CD4-positive, alpha-beta T cell treated with Interleukin-2 at 100 ng/mL for 4 hours (primary cell): ENCODE results near the gene PPIE.
"Not testable (repeated sequence)": the region's sequence is repeated elsewhere in the genome, so short reads cannot be mapped to it uniquely, and the experiment has no call there.

Source experiments
- DNase-seq: peaks from one replicate; pipeline ENCODE4 v3.0.0-alpha.2; 2020; ENCODE audit warnings: low spot score

PPIE gene

DNA sequence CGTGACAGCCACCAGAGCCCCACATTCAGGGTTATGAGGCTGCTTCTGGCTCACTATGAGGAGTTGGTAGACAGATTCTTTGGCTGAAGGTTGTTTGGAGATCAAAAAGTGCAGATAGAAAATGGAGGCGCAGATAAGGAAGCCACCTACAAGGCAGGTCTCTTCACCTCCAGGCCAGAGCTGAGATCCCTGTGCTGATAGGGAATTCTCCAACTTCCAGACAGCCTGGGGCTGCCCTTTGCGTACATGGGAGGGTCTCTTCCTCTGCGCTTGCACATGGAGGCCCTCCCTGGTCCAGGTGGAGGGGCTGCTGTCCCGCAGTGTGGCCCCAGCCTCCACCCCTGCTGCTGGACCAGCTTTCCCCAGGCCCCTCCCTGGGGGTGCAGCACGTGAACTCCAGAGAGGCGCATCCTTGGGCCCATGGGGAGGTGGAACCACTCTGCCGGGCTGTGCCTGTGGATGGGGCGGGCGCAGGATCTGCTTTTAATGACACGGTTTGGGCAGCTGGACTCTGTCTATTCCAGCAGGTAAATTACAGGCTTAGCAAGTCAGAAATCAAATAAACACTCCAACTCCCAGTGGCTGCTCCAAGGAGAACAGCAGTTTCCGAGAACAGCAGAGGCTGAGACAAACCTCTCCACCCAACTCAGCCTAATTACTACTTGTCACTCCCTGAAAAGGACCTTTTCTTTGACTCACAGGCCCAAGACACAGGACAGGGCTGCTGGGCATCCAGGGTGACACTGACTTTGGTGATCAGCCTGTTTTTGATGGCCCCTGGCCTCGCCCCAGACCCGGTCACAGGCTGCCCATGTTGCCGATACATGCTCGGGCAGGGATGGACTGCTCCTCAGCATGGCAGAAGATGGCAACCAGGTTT lies 20.1 kb downstream of the PPIE start:
- DNase-seq = no peak

DNA sequence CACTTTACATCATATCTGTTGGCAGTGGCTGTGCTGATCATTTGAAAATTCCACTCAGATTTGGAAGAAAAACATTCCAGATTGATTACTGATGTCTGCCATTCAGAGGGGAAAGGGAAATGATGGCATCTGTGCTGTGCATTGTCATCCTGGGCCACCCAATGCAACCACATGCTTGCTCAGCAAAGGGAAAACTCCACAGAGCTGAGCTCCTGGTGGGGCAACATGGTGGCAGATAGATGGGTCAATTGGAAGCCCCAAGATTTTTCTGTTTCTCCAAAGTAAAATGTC lies 20.7 kb downstream of the PPIE start:
- no peak for DNase-seq

DNA sequence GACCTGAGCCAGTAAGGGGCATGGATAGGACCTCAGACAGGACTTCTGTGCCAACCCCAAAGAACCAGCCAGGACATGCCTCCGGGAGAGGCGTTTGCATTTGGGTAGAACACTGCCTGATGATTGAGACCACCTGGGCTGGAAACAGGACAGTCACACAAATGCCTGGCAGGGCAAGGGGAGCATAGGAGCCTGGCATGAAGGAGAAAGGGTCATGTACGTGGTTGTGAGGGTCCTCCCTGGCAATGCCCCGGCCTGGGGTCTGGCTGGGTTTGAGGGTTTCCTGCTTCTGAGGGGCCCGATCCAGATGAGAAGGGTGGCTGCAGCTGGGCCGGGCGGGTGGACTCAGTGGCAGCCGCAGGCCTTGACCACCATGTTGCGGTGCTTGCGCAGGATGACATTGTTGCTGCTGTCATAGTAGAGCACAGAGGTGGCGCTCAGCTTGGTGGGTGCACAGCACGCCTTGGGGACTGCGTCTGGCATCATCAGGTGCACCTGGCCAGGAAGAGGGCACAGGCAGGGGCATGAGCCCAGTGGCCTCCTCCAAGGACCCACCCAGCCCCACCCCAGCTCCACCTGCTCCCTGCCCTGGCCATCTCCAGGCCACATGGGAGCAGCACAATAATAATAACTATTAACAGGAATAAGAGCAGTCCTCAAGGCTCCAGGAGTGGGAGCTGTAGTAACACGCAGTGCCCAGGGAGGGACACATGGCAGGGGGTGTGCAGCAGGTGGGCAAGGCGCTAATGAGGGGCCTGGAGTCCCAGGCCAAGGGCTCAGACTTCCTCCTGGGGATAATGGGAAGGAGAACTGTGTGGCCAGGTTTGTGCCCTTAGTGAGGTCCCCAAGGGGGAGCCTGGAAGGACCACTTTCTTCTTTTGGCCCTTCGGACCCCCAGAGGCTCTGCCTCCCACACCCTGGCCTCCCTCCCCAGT lies 21.7 kb downstream of the PPIE start:
- DNase-seq = no peak

DNA sequence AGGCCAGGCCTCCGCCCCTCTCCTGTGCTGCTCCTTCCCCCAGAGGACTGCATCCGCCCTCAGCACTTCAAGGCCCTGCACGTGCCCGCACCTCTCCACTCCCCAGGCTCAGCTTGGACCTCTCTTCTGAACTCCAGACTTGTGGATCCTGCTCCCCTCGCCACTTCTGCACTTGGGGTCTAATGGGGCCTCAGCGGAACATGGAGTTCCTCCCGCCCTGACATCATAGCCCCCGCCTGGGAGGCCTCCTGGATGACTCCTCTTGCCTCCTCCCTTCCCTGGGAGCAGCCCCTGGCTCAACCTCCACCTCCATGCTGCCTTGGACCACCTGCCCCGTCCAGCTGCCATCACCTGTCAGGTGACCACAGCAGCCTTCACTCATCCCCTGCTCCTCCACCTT lies 22.3 kb downstream of the PPIE start:
- DNase-seq = no peak

DNA sequence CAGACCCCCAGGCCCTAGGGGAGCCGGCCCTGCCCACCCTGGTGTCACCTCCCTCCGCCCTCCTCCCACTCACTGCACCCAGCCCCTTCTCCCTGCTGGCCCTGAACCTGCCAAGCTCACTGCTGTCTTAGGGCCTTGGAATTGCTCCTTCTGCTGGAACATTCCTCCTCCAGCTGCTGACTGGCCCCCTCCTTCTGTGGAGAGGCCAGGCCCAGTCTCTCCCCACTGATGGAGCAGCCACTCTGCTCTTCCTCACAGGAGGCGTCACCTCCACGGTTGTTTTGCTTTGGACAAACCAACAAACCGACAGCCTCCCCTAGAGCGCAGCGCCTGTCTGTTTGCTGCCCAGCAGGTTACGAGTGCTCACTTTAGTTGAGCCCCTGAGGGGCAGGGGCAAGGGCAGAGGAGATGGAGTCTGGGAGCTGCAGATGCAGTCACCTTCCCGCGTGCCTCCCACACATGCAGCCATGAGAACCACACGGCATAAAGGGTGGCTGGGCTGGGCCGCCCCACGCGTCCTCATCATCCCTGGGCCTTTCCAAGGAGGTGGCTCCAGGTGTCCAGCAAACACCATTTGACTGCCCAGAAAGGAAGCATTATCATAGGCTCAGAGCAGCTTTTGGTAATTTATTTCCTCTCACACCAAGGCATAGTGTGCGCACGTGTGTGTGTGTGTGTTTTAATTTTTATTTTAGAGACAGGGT lies 23.0 kb downstream of the PPIE start:
- DNase-seq = no peak

DNA sequence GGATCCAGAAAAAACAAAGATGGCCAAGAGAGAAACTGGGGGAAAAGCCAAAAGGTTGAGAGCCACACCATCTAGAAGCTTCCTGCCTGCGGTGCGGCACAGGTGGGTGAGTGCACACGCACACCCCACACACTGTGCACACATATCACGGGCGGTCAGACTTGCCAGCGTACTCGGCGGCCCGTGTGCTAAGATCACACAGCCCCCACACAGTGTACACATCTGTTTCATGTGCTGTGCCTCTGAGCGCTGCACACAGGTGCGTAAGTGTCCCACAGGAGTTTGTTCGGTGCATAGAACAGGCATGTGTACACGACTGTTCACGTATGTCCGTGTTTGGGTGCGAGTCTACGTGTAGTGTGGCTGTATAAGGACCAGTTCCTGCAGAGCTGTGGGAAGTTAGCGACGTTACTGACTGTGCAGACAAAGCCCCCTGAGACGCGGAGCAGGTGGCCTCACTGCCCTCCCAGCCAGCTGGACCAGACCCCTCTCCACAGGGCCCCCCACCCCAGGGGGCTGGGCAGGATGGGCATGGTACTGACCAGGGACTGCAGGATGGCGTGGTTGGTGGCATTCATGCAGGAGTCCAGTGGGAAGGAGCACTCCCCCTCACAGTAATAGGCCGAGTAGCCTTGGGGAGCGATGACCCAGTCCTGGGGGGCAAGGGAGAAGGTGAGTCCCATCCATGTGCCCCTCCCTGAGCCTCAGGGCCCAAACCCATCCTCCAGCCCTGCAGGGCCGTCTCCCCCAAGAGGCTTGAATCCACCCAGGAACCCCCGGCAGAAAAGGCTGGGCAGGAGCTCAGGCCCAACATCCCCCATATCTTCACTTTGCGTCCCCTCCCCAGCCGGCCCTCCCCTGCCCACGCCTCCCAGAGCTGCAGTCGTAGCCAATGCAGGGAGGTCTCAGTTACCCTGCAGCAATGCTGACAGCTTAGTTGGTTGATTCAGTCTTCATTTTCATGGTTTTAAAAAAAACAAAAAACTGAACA lies 24.2 kb downstream of the PPIE start:
- no peak for DNase-seq

DNA sequence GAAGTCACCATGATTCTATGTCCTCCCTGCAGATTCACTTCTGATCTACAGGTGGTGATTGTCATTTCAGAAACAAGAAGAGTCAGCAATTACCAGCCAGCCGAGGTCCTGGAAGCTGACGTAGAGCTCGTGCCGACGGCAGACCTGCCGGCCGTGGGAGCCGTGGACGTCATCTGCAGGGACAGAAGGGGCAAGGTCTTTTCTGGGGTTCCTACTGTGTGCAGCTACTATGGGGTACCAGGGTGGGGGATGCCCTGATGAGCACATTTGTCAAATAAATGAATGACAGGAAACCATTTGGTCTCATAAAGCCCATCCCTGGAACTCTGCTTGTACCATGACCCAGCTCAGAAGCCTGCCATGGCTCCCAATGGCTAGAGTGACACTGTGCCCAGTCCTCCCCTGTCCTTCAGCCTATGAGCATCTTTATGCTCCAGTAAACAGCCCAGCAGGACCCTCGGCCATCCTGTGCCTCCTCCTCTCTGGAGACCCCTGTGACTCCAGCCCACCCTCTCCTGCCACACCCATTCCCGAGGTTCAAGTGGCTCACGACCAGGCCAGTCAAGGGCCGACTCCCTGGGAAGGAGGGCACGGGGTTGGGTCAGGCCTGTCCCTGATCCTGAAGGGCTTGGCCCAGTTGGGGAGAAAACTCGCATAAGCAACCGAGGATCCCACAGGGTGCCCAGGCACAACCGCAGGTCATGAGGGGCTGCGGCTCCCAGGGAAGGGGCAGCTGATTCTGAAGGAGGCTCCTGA lies 25.1 kb downstream of the PPIE start:
- not testable (repeated sequence) for DNase-seq

DNA sequence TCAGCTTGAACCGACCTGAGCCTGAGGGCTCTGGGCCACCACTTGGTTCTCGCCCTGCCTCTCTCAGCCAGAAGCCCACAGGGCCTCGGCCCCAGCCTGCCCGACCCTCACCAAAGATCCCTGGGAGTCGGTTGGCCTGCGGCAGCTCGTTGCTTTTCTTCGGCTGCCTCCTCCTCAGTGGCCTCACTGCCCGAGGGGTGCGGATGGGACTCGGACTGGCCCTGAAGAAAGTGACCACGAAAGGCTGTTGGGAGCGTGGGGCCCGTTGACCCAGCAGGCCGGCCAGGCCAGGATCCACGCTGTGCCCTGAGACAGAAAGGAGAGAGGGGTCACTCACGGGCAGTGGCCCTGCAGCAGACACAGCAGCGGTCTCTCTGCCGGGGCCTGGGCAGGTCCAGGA lies 25.8 kb downstream of the PPIE start:
- DNase-seq = not testable (repeated sequence)

DNA sequence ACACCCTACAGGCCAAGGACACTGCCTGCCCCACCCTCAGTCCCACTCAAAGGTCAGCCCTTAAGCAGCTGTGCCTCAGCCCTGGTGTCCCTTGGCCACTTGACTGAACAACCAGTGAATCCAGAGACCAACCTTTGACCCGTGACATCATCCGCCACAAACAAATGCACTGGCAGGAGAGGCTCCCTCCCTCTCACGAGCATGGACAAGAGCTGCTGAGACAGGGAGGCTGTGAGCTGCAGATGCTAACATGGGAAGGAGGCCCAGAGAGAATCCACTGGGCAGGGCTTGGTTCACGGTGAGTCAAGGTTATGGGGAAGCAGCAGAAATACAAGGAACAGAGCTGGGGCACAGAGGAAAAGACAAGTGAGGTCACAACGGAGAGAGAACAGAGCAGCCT lies 27.8 kb downstream of the PPIE start:
- DNase-seq = not testable (repeated sequence)

DNA sequence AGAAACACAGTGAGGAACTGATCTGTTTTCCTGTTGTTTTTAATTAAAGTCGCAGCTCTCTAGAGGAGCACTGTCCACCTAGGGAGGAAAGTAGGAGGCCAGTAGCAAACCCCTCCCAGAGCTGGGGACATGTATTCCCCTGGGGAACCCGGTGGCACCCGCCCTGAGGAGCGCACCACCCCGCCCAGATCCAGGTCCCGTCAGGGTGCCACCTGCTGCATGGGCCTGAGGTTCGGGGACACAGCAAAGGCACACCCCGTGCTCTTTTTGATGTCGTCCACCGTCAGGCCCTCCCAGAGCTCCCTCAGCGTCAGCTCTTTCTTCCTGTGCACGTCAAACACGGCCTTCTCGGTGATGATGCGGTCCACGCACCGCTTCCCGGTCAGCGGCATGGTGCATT lies 30.8 kb downstream of the PPIE start:
- DNase-seq = not testable (repeated sequence)

DNA sequence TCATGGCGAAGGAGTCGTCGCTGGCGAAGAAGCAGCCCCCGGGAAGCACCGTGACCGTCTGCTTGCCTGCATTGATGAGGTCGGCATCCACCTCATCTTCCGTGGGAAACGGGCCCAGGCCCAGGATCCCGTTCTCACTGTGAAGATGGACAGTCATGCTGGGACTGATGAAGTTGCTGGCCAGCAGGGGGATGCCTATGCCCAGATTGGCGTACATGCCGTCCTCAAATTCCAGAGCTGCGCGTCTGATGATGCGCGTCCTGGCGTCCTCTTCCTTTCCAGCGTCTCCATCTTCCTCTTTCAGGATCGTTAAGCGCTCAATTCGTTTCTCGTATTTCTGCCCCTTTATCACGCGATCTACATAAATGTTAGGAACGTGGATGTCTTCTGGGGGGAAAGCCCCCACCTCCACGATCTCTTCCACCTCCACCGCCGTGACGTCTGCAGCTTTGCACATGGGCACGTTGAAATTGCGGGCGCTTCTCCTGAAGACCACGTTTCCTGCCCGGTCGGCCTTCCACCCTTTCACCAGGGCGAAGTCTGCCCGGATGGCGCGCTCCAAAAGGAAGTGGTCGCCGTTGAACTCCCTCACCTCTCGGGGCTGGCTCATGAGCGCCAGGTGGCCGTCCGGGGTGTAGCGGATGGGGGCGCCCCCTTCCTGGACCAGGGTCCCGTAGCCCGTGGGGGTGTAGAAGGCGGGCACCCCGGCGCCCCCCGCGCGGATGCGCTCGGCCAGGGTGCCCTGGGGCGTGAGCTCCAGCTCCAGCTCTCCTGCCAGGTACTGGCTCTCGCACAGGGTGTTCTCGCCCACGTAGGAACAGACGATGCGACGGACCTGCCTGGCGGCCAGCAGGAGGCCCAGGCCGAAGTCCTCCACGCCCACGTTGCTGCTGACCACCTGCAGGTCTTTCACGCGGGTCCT lies 31.7 kb downstream of the PPIE start:
- DNase-seq = not testable (repeated sequence)

DNA sequence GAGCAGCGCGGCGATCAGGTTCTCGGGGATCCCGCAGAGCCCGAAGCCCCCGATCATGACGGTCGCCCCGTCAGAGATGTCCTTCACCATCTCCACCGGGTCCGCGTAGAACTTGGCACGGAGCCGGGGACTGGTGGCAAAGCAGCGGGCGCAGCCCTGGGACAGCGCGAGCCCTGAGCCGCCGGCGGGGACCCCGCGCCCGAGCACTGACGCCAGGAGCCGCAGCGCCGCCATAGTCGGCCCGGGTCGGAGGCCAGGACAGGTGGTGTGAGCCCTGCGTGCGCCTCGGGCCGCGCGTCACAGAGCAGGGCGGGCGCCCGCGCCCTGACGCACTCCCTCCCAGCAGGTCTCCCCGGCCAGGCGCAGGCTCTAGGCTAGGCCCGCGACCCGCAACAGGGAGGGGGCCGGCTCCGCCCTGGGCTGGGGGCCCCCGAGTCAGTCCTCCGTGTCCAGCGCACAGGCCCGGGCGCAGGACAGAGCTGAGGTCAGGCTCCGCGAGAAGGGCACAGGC lies 32.4 kb downstream of the PPIE start, which contains the start of gene OXCT2:
Gene OXCT2, minus strand, starts transcription at position 327 of the 511 bp plus-strand sequence. Its CDS starts 93 bp downstream, at position 234.
- not testable (repeated sequence) for DNase-seq

DNA sequence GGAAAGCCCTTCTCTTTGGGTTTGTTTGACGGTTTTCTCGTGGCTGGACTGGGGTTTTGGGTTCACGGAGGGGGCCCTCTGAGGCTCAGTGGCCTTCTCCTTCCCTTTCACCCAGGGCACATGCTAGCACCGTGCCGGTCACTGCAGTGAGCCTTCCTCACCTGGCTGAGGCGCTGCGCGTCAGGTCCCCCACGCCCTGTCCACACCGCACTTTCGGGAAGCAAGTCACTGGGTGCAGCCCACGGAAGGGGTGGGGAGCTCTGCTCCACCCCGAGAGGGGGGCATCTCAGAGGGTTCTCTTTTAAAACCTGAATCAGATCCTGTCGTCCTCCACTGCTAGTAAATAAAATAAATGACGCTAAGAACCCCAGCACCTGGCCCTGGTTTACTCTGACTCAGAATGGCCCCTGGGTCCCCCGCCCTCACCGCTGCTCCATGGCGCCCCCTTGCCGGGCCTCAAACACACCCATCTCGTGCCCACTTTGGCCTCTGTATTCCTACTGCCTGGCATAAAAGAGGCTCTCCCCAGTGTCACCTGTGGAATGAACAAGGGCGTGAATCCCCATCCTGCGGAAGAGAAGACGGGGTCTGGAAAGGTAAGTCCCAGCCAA lies 34.8 kb downstream of the PPIE start:
- not testable (repeated sequence) for DNase-seq

DNA sequence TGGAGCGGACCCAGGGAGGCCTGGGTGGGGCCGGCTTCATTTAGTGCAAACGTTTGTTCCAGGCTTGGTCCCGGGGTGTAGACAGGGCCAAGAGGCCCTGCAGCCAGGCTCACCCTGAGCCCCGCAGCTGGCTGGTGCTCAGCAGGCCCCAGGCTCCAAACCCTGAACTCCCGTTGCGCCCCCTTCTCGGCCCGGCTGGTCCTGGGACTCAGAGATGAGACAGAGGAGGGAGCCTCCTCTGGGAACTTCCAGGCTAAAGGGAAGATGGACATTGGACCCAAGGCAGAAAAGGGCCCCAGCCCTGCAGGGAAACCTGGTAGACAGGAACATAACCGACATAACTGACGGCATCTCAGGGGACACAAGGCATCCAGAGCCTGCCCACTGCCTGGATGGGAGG lies 36.5 kb downstream of the PPIE start:
- not testable (repeated sequence) for DNase-seq

DNA sequence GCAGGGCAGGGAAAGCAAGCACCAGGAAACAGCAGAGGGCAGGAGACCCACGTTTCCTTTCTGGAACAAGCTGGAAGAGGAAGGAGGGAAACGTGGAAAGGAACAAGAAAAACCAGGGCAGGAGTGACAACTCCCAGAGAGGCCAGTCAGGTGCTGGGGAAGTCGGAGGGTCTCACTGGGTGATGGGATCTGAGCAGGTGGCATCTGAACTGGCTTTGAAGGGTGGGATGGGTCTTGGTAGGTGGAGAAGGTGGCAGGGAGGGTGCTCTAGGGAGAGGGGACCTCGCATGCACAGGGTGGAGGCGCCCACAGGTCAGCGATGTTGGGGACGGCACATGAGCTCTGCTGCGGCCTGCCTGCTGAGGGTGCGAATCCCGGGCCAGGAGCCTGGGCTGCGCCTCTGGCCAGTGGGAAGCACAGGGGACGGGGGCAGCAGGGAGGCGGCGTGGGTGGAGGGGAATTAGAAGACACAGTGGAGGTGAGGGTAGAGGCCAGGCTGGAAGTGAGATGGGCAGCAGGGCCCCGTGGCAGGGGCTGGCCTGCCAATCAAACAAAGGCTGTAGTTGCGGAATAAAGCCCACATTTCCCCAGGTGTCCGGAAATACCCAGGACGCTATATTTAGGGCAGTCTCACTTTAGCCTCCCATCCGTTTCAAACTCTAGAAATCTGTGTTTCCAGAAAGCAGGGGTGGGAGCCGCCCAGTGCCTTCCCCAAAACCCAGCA lies 37.2 kb downstream of the PPIE start:
- DNase-seq = not testable (repeated sequence)

DNA sequence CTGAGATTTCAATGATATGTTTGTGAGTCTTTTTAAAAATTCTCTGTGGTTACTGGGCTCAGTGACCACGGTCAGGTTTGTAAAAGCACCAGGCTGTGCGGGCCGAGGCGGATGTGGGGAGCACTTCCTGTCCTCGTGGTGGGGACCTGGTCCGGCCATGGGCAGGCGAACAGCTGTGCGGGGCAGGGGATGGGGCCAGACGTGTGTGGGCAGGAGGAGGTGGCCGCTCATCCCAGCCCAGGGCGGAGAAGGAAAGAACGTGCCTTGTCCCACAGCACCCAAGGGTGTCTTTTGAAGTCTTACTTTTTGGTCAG lies 37.7 kb downstream of the PPIE start:
- no peak for DNase-seq

DNA sequence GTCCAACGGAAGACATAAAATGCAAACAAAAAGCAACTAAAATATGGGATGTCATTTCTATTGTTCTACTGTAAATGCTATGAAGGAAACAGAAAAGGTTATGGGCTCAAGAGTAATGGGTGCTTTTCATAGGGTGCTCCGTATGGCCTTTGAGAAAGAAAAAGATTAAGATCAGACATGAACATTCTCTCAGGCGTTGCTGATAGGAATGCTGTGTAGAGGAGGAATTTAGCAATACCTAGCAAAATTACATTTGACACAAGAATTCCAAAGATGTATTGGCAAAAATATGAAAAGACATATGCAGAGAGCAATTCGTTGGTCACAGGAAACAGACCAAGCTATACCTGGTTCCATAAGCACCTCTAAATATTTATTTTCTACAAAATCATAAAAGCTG lies 38.2 kb downstream of the PPIE start:
- no peak for DNase-seq

DNA sequence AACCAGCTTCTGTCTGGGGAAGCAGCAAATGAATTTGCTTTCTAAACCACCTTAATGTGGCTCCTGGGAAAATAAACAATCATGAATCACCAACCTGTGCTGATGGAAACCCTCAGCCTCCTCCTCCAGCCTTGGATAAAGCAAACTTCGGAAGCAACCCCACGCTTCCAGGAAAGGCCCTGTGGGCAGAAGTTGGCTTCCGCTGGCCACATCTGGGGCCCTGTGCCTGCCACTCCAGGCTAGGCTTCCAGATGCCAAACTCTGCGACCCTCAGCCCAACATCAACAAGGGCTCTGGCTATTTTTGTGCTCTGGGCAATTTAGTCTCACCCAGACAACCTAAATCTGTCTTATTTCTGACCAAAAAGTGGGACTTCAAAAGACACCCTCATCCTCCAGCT lies 38.6 kb downstream of the PPIE start:
- DNase-seq = no peak
